ENCODE data around the gene TTF1.
"Not testable (repeated sequence)": the region's sequence is repeated elsewhere in the genome, so short reads cannot be mapped to it uniquely, and the experiment has no call there.

Gene TTF1

DNA sequence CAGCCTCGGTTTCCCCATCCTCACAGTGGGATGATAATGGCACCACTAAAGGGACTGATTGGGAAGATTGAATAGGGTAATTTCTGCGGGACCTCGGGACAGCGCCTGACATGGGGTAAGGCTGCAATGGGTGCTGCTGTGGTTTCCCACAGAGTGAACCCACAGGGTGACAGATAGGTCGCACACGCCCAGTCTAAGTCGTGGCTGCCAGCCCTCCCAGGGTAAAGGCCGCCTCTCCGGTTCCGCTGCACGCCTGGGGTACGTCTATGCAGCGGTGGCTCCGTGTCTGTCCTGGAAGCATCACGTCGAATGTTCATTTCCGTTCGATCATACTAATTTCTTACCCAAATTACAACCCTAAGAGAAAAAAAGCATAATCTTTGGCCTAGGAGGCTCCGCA lies 4.0 kb upstream of the TTF1 start:
- peak; percentile 12 to 30 for DNase-seq

DNA sequence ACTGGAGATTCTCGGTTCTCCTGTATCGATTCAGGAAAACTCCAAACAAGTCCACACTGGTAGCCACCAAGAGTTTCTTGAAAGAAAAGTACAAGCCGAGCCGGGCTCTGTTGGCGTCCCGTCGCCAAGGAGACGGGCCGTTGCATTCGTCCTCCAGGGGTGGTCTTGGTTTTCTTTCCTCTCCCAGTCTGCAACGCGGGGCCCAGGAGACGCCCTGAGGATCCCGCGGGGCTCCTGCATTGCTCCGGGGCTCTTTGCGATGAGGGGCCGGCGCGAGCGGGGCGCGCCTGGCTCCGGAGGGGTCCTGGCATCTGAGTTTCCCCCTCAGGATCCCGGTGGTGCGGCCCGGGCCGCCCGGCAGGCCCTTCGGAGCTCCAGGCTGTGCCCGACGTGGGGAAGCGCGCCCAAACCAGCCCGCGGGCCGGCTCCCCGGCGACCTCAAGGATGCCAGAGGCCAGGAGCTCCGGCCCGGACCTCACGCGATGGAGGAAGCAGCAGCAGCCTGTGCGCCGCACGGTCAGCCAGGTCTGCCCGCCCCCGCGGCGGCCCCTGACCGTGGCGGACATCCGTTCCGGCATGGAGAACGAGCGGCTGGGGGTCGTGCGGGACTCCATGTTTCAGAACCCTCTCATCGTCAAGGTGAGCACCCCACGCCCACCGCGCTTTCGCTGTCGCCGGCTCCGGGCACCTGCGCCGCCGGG lies 3.3 kb upstream of the TTF1 start, which contains the start of gene CFAP77:
Gene CFAP77 (plus strand): TSS at position 384 of the 701 bp plus-strand sequence. CDS start 61 bp downstream, at position 445.
- peak; percentile 30 to 47 for DNase-seq

DNA sequence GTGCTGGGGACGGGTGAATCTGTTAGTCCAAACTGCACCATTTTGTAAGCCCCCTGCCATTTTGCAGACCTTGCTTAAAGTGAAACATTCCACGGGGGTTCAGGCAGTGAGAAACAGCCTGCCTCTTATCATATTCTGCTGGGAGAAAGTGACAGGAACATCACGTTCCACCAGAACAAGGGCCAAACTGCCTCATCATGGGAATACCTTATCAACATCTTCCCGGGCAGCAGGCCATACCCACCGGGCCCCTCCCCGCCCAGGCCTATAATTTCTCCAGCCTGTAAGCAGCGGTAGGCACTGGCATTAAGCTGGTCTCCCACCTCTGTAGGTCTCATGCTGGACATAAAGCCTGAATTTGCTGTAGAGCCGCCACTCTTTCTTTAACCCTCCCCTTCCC lies 1.9 kb upstream of the TTF1 start:
- no peak for DNase-seq

DNA sequence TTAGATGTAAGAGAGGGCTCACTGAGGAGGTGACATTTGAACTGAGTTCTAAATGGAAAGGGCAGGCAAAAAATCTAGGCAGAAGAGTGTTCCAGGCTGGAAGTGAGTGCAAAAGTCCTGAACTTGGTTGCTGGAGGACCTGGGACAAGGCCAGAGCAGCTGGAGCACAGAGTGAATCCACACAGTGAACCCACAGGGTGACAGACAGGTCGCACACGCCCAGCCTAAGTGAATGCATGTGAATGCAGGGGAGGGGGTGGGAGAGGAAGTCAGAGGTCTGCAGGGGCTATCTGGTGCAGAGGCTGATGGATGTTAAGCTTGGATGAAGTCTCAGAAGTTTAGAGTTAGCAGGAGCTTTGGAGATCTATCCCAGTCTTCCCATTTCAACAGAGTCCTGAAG lies 556 bp upstream of the TTF1 start:
- no peak for DNase-seq

DNA sequence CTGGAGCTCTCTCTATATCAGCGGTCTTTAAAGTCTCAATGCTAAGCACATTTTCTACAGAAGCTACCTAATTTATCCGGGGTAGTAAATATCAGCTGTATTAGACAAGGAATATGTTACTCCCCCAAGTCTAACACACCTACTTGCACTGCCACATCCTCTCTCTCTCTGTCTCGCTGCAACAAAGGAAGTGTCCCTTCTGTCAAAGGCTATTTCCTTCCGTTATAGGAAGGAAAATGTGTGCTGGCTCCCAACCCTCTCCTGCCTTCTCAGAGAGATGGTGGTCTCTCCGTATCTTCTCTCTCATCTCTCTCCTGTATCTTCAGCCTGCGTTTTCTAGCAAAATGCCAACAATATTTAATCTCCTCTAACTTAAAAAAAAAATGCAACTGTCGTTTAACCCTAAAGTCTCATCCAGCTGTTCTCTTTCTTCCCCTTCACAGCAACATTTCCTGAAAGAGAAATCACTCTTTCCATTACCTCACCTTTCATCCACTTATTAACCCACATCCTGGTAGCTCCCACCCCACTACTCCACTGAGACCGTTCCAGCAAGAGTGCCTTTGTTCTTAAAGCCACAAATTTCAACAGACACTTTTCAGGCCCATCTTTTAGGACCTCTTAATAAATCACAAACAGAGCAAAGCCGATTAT lies 2.3 kb downstream of the TTF1 start:
- peak in 1 of 2 donors; percentile 27 for DNase-seq

DNA sequence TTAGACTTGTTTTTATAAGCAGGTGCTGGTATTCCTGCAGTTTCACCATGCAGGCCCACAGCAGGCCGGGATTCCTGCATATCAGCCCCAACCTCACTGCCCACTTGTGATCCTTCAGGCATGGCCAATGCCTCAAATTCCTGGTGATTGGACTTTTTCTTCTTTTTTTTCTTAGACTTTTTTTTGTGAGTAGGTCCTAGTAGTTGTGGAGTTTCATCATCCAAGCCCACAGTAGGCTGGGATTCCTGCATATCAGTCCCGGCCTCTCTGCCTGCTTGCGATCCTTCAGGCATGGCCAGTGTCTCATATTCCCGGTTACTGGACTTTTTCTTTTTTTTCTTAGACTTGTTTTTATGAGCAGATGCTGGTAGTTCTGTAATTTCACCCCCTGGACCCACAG lies 4.8 kb downstream of the TTF1 start:
- DNase-seq = no peak

DNA sequence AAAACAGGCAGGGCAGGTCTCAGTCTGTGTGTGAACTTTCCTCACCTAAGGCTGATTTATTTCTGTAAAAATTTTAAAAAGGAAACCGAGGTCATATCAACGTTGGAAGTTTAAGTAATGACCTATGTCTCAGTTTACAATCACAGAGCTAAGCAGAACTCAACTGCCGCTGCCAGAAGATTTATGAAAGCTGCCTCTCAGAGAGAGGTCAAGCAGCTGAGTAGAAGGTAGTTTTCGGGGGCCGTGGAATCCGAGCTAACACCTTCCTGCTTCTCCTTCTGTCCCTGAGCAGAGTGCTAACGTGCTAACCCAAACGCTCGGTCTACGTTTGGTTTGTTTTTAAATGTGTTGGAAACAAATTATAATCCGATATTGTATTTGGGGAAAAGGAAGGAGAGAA lies 11.1 kb downstream of the TTF1 start:
- DNase-seq = no peak

DNA sequence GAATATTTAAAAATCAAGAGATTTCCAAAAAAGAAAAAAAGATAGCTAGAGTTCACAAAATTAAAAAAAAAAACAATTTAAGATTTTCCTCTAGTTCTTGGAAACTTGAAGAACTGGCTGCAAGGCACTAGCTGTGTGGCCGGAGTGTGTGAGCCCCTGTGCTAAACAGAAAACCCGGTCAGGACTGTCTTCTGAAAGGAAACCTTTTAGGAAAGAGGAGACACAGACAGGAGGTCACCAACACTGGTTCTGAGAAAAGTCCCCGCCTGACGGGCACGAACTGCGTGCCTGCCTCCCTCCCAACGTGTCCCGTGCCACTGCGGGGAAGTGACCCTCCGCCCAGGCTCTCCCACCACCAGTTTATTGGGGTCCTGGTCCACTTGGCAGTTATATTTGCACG lies 15.2 kb downstream of the TTF1 start:
- DNase-seq = no peak

DNA sequence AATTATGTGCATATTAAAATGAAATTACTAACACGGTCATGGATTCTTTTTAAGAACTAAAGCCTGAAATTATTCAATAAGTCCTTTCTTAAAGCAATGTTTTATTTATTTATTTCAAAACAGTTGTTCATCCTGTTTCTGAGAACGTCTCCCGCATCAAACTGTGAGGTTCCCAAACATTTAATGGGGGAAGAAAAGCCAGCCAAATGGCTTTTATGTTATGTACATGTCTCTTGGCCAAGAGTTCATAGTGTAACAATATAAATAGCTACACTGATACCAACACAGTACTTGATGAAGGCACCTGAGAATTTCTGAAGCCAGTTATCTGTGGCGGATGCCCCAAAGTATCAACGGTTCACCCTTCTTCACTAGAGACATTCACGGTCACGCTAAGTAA lies 15.7 kb downstream of the TTF1 start:
- no peak for DNase-seq

DNA sequence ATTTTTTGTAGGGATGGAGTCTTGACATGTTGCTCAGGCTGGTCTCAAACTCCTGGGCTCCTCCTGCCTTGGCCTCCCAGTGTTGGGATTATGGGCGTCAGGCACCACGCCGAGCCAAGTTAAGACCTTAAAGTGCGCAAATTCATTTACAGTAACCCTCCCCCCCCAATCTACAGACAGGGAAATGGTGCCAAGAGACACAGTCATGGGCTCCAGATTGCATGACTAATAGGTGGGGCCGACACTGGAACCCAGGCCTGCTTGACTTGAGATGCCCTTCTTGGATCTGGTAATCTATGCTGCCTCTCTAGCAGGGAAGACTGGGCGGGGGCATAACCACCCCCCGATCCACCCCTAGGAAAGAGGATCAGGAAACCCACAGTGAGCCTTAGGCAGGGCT lies 19.5 kb downstream of the TTF1 start:
- DNase-seq = no peak

DNA sequence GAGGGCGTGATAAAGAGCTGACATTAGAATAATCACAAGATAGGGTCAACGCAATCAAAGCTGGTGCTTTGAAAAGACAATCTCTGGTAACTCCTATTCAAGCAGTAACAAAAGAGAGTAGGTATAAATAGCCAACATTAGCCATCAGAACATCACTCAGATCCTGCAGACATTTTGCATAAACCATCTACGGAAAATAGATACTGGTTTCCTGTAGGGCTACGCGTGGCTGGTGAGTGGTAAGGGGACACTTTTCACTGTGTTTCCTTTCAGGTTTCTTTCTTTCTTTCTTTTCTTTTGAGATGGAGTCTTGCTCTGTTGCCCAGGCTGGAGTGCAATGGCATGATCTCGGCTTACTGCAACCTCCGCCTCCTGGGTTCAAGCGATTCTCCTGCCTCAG lies 22.3 kb downstream of the TTF1 start:
- DNase-seq = no peak

DNA sequence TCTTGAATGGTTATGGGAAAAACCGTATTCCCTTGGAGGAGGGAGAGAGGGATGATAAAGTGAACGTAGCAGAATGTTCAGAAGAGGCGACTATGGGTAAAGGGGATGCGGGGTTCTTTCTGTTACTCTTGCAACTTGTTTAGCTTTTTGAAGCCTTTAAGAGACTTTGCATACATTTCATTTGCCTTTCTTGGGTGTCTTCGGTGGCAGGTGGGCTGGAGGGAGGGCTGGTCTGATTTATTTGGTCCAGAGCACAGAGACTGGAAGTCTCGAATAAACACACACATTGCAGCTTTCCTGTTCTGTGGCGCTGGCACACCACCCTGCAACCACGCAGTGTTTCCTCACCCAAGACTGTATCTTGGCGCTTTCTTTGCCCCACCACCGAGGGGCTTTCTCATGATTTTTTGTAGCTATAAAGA lies 23.2 kb downstream of the TTF1 start:
- peak in 1 of 2 donors; percentile 56 for DNase-seq

DNA sequence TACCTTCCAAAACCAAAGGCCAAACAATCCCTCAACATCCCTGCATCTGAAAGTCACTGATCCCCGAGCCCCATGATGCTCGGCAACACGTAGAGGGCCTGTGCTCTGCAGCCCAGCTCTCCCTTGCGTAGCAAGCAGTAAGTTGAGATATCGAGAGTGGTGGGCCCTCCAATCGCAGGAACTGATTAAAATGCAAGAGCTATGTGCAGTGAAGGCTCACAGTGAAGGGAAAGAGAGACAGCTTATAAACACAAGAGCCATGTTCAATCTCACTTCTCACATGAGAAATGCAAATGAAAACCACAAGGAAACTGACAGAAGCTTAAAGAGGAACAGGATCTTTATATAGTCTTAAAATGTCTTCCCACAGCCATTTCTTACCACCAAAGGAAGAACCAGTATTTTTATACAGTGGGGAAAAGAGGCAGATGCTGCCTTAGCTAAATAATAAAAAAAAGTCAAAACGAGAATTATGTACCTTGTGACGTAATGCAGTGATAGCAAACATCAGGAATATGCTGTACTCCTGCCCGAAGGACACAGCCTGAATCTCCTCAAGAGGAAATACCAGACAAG lies 24.6 kb downstream of the TTF1 start:
- peak; percentile 8 to 13 for DNase-seq

DNA sequence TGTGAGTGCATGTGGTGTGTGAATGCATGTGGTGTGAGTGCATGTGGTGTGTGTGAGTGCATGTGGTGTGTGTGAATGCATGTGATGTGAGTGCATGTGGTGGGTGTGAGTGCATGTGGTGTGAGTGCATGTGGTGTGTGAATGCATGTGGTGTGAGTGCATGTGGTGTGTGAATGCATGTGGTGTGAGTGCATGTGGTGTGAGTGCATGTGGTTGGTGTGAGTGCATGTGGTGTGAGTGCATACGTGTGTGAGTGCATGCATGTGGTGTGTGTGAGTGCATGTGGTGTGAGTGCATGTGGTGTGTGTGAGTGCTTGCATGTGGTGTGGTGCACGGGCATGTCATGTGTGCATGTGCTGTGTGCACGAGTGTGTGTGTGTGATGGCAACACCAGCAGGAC lies 28.2 kb downstream of the TTF1 start:
- DNase-seq = not testable (repeated sequence)

DNA sequence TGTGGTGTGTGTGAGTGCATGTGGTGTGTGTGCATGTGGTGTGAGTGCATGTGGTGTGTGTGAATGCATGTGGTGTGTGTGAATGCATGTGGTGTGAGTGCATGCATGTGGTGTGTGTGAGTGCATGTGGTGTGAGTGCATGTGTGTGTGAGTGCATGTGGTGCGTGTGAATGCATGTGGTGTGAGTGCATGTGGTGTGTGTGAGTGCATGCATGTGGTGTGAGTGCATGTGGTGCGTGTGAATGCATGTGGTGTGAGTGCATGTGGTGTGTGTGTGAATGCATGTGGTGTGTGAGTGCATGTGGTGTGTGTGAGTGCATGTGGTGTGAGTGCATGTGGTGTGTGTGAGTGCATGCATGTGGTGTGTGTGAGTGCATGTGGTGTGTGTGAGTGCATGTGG lies 28.9 kb downstream of the TTF1 start:
- DNase-seq = not testable (repeated sequence)

DNA sequence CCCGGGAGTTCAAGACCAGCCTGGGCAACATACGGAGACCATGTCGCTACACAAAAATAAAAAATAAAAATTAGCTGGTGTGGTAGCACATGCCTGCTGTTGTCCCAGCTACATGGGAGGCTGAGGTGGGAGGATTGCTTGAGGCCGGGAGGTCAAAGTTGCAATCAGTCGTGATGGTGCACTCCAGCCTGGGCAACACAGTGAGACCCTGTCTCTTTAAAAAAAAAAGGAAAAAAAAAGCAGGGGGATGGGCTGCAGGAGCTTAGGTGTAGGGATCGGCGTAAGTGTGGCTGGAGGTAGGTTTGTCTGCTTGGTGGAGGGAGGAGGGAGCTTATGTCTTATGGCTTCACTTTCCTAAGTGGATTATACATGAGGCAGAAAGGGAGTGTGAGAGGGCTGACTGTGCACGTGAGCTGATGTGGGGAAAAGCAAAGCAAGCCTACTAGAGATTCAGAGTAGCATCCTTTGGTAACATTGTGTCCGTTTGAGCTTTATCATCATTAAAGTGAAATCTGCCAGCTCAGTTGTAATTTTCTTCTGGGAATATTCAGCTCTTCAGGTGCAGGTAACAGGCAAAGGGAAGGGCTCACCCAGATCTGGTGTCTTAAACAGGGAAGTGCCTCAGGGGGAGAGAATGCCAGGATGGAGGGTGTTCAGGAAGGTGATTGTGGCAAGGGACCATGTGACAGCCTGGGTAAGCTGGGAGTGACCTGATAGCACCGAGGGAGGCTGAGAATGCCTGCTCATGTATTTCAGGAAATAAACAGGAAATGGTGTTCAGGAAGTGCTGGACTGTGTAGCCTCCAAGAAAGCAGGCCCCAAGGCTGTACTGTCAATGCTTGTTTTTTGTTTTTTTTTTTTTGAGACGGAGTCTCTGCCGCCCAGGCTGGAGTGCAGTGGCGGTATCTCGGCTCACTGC lies 34.2 kb downstream of the TTF1 start:
- peak in 1 of 2 donors; percentile 58 for DNase-seq

DNA sequence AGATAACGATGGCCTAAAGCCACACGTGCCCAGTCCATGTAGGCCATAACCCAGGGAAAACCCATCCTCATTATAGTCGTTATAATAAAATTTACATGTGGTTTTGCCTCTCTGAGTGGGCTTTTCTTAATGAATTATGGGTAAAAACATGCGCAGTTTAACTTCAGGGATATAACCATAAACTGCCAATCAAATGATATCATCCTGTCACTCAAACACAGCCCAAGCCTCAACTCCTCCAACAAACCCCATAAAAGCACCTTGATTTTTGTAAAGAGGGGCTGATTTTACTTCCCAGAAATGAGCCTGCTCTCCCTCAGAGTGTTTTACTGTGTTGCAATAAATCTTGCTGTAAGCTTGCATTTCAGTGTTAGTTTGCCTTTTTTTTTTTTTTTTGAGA lies 36.0 kb downstream of the TTF1 start:
- DNase-seq = no peak

DNA sequence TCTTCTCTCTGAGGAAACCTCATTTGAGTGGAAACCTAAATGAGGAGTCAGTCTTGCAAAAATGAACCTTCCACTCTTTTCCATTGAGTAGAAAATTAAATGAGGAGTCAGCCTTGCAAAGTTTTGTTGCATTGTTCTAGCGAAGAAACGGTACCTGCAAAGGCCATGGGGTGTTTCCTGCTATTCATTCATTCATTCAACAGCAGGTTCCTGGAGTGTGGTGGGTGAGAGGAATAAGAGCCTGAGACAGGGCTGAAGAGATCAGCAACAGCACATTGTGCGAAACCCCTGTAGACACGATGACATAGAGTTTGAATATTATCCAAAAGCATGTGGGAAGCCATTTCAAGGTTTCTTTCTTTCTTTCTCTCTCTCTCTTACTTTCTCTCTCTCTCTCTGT lies 37.2 kb downstream of the TTF1 start:
- DNase-seq = no peak

DNA sequence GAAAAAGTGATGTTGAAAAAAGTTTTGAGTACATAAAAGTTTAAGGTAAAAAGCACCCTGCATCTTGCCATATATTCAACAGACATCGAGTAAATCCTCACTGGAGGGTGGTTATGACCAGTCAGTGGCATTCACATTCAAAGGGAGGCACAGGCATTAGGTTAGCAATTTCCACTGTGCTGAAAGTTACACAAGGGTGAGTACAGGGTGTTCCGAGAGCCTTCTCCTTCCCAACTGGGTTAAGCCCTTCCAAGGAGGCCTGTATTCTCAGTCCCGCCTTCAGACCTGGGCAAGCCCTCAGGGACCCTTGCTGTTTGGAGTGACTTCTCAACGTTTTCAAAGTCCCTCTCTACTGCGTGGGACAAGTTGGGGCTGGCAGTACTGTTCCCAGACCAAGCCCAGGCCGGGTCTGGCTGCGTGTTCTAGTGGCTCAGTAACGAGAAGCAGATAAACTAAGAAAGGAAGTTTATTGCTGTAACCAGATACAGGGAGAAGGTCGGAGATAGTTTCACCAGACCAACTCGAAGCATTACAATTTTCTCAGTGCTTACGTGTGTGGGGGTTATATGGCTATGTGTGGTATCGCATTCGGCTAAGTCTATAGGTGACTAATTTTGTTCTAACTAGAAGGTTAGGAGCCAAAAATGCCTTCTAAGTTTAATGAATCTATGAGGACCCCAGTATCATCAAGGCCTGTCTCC lies 38.9 kb downstream of the TTF1 start:
- DNase-seq = no peak

DNA sequence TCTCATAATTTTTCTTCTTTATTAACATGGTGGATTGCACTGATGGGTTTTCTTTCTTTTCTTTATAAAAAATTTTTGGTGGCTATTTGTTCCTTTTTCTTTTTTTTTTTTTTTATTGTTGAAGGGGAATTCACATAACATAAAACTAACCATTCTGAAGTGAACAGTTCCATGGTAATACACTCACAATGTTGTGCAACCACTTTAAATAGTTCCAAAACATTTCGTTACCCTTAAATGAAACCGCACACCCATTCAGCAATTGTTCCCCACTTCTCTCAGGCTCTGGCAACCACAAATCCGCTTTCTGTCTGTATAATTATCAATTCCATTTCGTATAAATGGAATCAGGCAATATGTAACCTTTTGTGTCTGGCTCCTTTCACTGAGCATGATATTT lies 40.2 kb downstream of the TTF1 start:
- no peak for DNase-seq

DNA sequence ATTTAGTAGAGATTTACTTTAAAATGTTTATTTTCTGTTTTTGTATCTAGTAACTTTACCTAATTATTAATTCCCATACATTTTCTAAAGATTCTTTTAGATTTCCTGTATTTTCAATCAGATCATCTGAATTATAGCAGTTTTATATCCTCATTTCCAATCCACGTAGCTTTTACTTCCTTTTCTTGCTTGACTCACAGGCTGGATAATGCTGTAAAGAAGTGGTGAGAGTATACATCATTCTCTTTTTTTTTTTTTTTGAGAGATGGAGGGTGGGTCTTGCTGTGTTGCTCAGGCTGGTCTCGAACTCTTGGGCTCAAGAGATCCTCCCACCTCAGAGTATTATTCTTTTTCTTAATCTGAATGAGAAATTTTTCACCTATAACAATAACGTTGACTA lies 40.7 kb downstream of the TTF1 start:
- no peak for DNase-seq

DNA sequence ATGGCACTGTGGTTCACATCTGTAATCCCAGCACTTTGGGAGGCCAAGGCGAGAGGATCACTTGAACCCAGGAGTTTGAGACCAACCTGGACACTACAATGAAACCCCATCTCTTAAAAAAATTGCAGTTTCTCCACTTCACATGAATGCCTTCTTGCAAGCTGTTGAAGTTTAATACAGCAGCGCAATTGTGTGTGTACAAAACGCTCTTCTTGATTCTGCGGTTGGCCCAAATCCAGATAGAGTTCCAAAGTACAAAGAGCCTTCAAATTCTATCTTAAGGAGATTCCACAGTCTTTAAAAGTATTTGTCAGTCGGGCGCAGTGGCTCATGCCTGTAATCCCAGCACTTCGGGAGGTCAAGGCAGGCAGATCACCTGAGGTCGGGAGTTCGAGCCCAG lies 42.6 kb downstream of the TTF1 start:
- no peak for DNase-seq

DNA sequence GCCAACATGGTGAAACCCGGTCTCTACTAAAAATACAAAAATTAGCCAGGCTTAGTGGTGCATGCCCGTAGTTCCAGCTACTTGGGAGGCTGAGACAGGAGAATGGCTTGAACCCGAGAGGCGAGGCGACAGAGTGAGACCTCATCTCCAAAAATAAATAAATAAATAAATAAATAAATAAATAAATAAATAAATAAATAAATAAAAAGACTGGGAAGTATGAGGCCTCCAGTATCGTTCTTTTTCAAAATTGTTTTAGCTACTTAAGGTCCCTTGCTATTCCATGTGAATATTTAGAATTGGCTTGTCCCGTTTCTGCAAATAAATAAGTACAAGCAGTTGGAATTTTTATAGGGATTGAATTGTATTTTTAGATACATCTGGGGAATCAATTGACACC lies 48.9 kb downstream of the TTF1 start:
- no peak for DNase-seq

Measured in CD4-positive, alpha-beta T cell treated with Interleukin-4 for 1 hour (primary cell).